ENCODE results near the gene WDR64.

- no peak for TF ChIP-seq NR2F2 (IDR thresholded peaks at IDR 0.05)
- TF ChIP-seq TAF1 (conservative IDR thresholded peaks at IDR 0.05) = no peak
- TF ChIP-seq ATF3 (IDR thresholded peaks at IDR 0.05) = no peak
- TF ChIP-seq CTCF (IDR thresholded peaks at IDR 0.05; ENCODE audit: low read depth, low read length, missing input control) = no peak
- TF ChIP-seq JUND (IDR thresholded peaks at IDR 0.05) = no peak
- TF ChIP-seq RAD21 (IDR thresholded peaks at IDR 0.05) = no peak
Measured at GRCh38 chr1:241706257-241706656, 54.2 kb downstream of the WDR64 start.

Data from liver (tissue), 3 donors.